ENCODE data around the gene CPVL.
"Not testable (repeated sequence)": the region's sequence is repeated elsewhere in the genome, so short reads cannot be mapped to it uniquely, and the experiment has no call there.

The CPVL gene

DNA sequence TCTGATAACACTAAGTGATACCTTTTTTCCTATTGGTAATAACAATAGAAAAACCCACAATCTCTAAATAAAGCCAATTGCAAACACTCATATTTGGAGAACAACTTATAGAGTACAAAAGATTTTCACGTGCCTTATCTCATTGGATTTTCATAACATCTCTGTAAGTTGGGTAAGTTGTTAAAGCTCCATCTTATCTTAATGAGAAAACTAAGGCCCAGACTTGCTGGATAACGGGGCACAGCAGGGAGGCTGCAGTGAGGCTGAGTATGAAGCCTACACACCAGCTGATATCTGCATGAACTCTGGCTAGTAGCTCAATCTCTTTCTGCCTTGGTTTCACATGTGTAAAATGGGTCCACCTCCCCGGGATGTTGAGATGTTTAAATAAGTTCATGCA is 26.8 kb downstream of the CPVL start:
- no peaks in the 10 kb centered on the region for H3K9me3 Mint-ChIP-seq
- peaks cover 21% of the 10 kb centered on the region for H3K27me3 Mint-ChIP-seq (ENCODE audit: low read depth)
- H3K36me3 Mint-ChIP-seq (ENCODE audit: low read depth), result no peaks in the 10 kb centered on the region
- no peak overlapping the region for H3K4me3 Mint-ChIP-seq
- no peak overlapping the region for H3K27ac Mint-ChIP-seq
- H3K4me1 Mint-ChIP-seq (ENCODE audit: low read depth), result no peaks in the 10 kb centered on the region

DNA sequence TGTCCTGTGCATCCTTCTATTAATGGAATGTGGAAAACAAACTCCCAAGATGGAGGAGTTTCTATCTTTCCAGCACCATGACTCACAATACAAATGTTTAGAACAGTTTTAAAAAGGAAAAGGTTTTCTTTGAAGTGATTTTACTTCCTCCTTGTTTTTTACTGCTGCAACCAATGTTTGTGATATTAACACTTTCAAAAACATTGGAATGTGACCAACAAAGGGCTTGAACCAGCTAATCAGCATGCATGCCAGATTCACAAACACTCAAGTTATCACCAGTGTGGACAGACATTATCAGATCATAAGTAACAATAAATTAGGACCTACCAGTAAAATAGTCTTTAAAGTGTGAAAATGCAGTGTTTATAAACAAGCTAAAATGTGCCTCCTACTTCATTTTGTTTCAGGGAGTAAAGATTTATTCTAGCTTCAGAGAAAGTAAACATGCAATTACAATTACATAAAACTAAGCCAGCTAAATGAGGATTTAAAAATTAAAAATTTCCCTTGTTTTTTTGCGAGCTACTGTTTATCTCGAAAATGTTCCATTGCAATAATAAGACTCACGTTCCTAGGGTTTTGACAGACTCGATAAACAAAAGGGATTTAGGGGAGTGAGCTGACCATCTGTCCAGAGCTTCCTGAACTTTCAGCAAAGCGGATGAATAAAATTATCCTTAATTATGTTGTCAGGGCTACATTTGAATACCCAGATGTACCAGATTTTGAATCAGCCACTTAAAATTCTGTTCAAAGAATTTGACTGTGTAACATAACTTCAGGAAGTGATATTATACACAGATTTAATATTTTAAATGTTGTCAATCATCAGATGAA is 29.8 kb downstream of the CPVL start:
- Mint-ChIP-seq H3K4me1 (ENCODE audit: low read depth) (peaks cover 11% of the 10 kb centered on the region), H3K36me3 (ENCODE audit: low read depth) (no peaks in the 10 kb centered on the region), H3K27me3 (ENCODE audit: low read depth) (peaks cover 25% of the 10 kb centered on the region), H3K27ac (no peak overlapping the region), H3K9me3 (no peaks in the 10 kb centered on the region), H3K4me3 (no peak overlapping the region)

DNA sequence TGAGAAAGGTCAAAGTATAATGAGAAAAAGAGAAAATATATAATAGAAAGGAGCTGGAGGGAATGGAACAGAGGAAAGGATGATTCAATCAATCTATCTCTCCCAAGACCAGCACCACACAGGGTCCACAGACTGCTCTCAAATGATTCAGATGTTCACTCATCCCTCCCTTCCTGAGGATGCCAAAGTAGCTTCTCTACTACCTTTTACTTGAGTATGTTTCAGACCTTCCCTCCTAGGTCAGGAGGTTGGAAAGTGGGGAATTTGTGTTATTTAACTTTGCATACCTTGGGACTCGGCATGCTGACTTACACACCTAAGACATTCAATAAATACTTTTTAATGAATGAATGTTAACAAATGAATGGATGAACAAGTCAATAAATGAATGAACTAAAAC is 30.6 kb downstream of the CPVL start:
- no peak overlapping the region for H3K27ac Mint-ChIP-seq
- H3K36me3 Mint-ChIP-seq (ENCODE audit: low read depth), result no peaks in the 10 kb centered on the region
- H3K9me3 Mint-ChIP-seq, result no peaks in the 10 kb centered on the region
- H3K4me3 Mint-ChIP-seq, result no peak overlapping the region
- peaks cover 11% of the 10 kb centered on the region for H3K4me1 Mint-ChIP-seq (ENCODE audit: low read depth)
- H3K27me3 Mint-ChIP-seq (ENCODE audit: low read depth), result peaks cover 32% of the 10 kb centered on the region

DNA sequence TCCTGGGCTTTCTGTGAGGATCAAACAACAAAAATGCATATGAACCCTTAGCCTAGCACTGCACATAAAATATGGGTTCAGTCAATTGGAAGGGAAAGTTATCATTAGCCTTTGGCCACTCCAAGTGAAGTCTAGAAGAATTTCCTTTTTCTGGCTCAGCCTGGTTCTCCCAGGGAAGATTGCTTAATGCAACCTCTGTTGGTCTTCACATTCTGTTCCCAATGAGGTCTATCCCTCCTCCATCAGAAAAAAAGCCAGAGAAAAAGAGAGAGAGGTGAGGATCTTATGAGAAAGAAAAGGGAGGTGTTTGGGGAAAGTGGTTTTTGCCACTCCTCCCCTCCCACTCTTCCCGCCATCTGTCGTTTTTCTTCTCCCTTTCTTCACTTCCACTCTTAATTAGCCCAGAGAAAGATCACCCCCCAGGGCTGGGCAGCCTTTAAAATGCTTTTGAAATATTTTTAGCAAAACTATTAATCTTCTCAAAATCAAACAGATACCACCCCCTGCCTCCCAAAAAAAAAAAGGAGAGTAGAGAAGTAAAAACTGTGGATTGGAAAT is 31.1 kb downstream of the CPVL start:
- peaks cover 11% of the 10 kb centered on the region for H3K4me1 Mint-ChIP-seq (ENCODE audit: low read depth)
- no peak overlapping the region for H3K27ac Mint-ChIP-seq
- H3K36me3 Mint-ChIP-seq (ENCODE audit: low read depth), result no peaks in the 10 kb centered on the region
- peaks cover 36% of the 10 kb centered on the region for H3K27me3 Mint-ChIP-seq (ENCODE audit: low read depth)
- H3K4me3 Mint-ChIP-seq, result no peak overlapping the region
- H3K9me3 Mint-ChIP-seq, result no peaks in the 10 kb centered on the region

DNA sequence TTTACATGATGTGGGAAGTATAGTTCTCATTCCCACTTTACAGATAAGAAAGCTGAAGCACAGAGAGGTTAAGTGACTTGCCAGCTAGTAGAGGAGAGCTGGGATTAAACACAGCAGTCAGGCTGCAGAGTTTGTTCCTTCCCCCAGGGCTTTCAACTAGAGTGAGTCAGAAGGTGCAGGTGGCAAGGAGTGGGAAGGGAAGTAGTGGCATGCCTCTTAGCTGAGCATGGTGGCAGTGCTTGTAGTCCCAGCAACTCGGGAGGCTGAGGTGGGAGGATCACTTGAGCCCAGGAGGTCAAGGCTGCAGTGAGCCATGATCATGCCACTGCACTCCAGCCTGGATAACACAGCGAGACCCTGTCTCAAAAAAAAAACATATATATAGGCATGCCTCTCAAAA is 32.1 kb downstream of the CPVL start:
- peaks cover 11% of the 10 kb centered on the region for H3K4me1 Mint-ChIP-seq (ENCODE audit: low read depth)
- not testable (repeated sequence) for H3K9me3 Mint-ChIP-seq; H3K36me3 Mint-ChIP-seq (ENCODE audit: low read depth); H3K27ac Mint-ChIP-seq; H3K4me3 Mint-ChIP-seq
- H3K27me3 Mint-ChIP-seq (ENCODE audit: low read depth), result peaks cover 45% of the 10 kb centered on the region

DNA sequence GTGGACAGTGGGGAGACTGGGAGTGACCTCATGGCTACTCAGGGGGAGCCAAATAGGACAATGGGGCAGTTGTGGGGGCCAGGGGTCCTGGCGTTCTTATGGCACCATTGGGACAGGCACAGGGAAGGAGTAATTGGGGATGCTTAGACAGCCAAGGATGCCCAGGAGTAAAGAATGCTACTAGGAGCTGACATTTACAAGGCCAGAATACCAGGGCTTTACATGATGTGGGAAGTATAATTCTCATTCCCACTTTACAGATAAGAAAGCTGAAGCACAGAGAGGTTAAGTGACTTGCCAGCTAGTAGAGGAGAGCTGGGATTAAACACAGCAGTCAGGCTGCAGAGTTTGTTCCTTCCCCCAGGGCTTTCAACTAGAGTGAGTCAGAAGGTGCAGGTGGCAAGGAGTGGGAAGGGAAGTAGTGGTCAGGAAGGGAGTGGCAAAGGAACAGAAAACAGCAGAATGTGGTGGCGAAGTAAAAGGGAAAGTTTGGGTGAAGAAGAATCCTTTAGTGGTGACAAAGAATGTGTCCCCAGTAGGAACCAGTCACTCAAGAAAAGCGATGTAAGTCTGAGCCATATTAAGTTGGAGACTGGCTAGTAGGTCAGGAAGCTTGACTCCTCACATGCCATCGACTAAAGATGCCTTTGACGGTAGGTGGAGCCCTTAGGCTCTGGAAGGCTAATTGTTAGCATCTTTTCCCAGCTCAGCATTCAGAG is 32.8 kb downstream of the CPVL start:
- Mint-ChIP-seq H3K36me3 (ENCODE audit: low read depth) (no peaks in the 10 kb centered on the region), H3K27ac (no peak overlapping the region), H3K9me3 (no peaks in the 10 kb centered on the region), H3K4me3 (no peak overlapping the region), H3K4me1 (ENCODE audit: low read depth) (peaks cover 11% of the 10 kb centered on the region), H3K27me3 (ENCODE audit: low read depth) (peaks cover 42% of the 10 kb centered on the region)

DNA sequence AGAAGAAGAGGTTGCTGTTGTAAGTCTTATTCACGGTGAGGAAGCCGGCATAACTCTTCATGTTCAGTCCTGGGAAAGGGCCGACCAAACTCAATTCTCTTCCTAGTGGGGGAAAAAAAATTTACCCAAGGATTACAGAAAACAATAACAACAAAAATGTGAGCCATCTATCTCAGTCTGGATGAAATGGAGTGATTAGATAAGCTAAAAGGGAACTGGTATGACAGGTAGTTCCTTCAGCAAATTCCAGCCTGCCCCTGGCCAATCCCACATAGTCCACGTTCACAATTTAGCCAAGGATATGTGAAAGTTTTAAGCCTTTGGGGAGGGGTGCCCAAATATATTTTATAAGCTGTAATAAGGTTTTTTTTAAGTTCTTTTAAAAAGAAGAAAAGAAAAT is 33.6 kb downstream of the CPVL start:
- Mint-ChIP-seq H3K27me3 (ENCODE audit: low read depth) (peaks cover 39% of the 10 kb centered on the region), H3K4me3 (no peak overlapping the region), H3K9me3 (no peaks in the 10 kb centered on the region), H3K4me1 (ENCODE audit: low read depth) (peaks cover 11% of the 10 kb centered on the region), H3K27ac (no peak overlapping the region), H3K36me3 (ENCODE audit: low read depth) (no peaks in the 10 kb centered on the region)

DNA sequence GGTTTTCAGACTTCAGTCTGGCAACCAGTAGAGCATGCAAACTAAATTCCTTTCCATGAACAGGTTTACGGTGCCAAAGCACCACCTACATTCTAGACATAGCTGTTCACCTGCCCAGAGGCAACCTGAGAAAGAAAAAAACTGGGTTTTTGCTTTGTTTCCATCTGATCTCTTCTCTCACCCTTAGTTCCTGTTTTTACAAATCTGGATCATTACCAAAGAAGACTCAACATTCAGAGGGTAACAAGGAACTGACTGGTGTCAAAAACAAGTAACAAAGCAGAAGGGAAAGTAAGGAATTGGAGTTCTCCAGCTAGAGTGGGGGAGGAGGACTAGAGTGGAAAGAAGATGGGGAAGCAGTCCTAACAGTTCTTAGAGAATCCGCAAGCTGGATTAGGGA is 36.4 kb downstream of the CPVL start:
- peaks cover 11% of the 10 kb centered on the region for H3K4me1 Mint-ChIP-seq (ENCODE audit: low read depth)
- H3K36me3 Mint-ChIP-seq (ENCODE audit: low read depth), result no peaks in the 10 kb centered on the region
- H3K27me3 Mint-ChIP-seq (ENCODE audit: low read depth), result peaks cover 29% of the 10 kb centered on the region
- H3K9me3 Mint-ChIP-seq, result no peaks in the 10 kb centered on the region
- no peak overlapping the region for H3K4me3 Mint-ChIP-seq
- no peak overlapping the region for H3K27ac Mint-ChIP-seq

DNA sequence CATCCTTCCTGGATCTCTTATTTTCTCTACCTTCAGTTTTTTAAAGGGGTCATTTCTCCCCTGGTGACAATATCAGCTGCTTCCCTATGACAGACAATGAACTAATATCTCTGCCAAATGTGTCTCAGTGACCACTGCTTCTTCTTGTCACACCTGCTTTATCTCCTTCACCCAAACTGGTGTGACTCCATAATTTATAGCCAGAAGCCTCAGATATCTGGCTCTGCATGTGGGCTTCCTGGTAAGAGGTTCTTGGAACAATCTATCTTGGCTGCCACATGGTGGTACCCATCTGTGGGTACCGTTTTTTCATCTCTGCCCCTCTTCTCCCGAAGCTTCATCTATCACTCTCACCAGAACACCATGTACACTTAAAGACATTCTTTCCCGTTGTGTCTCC is 37.0 kb downstream of the CPVL start:
- Mint-ChIP-seq H3K27me3 (ENCODE audit: low read depth) (peaks cover 25% of the 10 kb centered on the region), H3K4me3 (no peak overlapping the region), H3K27ac (no peak overlapping the region), H3K4me1 (ENCODE audit: low read depth) (peaks cover 11% of the 10 kb centered on the region), H3K36me3 (ENCODE audit: low read depth) (no peaks in the 10 kb centered on the region), H3K9me3 (no peaks in the 10 kb centered on the region)

DNA sequence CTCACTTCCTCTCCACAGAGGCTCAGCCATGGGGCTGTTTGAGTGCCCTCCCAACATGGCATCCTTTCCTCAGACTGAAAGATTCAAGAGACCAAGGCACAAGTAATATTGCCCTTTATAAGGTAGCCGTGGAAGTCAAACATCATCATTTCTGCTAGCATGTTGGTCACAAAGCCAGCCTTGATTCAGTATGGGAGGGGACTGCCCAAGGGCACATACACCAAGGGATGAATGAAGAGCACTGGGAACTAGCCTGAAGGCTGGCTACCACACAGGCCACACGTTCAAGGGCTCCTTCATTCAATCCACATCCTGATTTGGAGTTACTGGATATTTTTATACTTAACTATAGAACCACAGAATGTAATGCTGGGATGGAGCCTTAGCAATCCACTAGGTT is 39.3 kb downstream of the CPVL start:
- Mint-ChIP-seq H3K27ac (no peak overlapping the region), H3K36me3 (ENCODE audit: low read depth) (no peaks in the 10 kb centered on the region), H3K9me3 (no peaks in the 10 kb centered on the region), H3K27me3 (ENCODE audit: low read depth) (peaks cover 21% of the 10 kb centered on the region), H3K4me1 (ENCODE audit: low read depth) (no peaks in the 10 kb centered on the region), H3K4me3 (no peak overlapping the region)

DNA sequence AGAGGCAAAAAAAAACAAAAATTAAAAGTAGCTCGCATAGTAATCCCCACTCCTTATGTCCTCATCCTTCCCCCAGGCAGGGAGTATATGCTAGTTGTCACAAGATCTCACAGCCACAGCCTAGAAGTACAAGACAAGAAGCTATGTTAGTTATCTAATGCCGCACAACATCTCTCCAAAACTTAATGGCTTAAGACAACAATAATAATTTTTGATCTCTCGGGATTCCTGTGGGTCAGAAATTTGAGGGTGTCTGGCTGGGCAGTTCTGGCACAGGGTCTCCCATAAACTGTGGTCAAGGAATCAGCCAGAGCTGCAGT is 39.7 kb downstream of the CPVL start:
- H3K9me3 Mint-ChIP-seq, result no peaks in the 10 kb centered on the region
- H3K27me3 Mint-ChIP-seq (ENCODE audit: low read depth), result peaks cover 21% of the 10 kb centered on the region
- H3K4me3 Mint-ChIP-seq, result no peak overlapping the region
- no peaks in the 10 kb centered on the region for H3K4me1 Mint-ChIP-seq (ENCODE audit: low read depth)
- H3K27ac Mint-ChIP-seq, result no peak overlapping the region
- H3K36me3 Mint-ChIP-seq (ENCODE audit: low read depth), result no peaks in the 10 kb centered on the region

DNA sequence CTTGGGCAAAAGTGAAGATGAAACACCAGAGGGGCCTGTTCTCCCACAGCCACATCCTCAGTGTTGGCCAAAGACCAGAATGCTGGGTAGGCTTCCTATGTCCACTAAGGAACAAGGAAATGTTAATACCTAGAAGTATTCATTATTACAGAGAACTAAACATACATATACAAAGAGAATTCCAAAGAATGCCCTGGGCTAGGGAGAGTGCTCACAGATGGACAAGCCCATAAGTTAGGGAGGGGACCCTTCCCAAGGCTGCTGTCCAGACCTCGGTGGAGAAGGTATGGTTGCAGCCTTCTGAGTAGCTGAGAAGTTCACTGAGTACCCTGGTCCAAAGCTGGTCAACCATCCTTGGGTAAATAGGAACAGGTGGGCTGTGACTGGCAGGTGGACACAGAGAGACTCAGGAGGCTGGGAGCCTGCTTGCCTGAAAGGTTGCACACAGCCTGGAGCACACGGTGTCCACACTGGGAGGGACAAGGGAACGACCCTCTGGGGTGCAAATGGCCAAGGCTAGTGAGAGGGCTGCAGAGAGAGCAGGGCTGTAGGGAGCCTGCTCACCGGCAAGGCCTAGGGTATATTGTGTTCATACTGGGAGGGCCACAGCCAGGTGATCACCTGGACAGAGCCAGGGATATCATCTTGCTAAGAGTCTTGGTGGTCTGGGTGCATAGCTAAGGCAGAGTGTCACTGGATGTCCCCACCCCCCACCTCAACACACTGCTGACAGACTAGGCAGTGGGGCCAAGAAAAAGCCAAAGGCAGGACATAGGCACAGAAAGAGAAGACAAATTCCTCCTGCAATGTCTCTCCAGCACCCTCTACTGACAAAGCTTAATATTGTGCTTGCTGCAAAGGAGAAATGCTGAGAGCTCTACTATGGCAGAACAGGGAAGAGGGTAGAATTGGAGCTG is 40.3 kb downstream of the CPVL start:
- H3K27ac Mint-ChIP-seq, result no peak overlapping the region
- H3K4me1 Mint-ChIP-seq (ENCODE audit: low read depth), result no peaks in the 10 kb centered on the region
- H3K4me3 Mint-ChIP-seq, result no peak overlapping the region
- H3K27me3 Mint-ChIP-seq (ENCODE audit: low read depth), result peaks cover 17% of the 10 kb centered on the region
- H3K36me3 Mint-ChIP-seq (ENCODE audit: low read depth), result no peaks in the 10 kb centered on the region
- H3K9me3 Mint-ChIP-seq, result no peaks in the 10 kb centered on the region

DNA sequence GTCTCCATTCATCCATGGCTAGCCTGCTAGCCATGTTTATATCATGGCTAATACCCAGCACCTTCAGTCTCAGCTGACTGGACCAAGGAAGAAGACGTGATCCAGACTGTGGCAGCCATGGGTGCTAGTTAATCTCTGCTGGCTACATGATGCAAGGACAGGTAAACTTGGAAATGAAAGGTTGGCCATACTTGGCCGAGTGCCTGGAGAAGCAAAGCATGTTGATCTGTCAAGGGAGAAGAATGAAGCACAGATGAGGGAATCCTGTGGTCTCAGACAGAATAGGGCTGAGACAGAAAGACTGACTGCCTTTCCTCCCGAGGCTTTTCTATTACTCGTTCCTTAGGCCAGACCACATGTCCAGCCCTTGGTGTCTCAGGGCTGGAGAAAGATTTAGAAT is 41.1 kb downstream of the CPVL start:
- H3K36me3 Mint-ChIP-seq (ENCODE audit: low read depth), result no peaks in the 10 kb centered on the region
- no peak overlapping the region for H3K27ac Mint-ChIP-seq
- no peaks in the 10 kb centered on the region for H3K9me3 Mint-ChIP-seq
- H3K4me3 Mint-ChIP-seq, result no peak overlapping the region
- H3K4me1 Mint-ChIP-seq (ENCODE audit: low read depth), result no peaks in the 10 kb centered on the region
- H3K27me3 Mint-ChIP-seq (ENCODE audit: low read depth), result peaks cover 10% of the 10 kb centered on the region

DNA sequence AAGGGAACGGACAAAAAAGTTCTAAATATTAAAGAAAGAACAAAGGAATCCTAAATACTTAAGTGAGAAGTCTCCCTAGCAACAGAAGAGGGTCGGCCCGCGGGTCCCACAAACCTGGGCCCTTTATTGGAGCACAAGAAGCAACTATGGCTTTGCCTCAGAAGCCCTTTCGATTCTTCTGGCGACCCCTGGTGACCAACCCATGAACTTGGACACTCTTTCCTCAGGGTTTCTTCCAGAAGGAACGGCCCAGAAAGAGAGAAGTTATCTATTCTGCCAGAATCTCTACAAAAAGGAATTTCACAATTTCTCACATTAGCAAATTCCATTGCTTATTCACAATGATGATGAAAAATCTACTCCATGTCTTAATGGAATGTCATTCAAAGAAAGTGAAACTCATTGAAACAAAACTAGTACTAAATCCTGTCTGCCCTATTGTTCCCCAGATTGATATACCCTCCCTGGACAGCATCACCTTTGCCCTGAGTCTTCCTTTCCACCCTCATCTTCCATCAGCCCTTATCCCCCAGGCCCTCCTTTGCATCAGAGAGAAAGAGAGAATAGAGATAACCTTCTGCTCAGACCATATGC is 43.7 kb downstream of the CPVL start:
- Mint-ChIP-seq H3K27me3 (ENCODE audit: low read depth) (no peaks in the 10 kb centered on the region), H3K9me3 (no peaks in the 10 kb centered on the region), H3K4me3 (no peak overlapping the region), H3K36me3 (ENCODE audit: low read depth) (no peaks in the 10 kb centered on the region), H3K4me1 (ENCODE audit: low read depth) (no peaks in the 10 kb centered on the region), H3K27ac (no peak overlapping the region)

Data from T-helper 1 cell treated with Interleukin-12 subunit alpha and Interleukin-12 subunit beta and Interleukin-4 antibody, amounts not matched to agents 30 μg/mL and 1 μg/mL, for 36 hours (primary cell).